ENCODE results near the gene WDR27.

WDR27 gene

DNA sequence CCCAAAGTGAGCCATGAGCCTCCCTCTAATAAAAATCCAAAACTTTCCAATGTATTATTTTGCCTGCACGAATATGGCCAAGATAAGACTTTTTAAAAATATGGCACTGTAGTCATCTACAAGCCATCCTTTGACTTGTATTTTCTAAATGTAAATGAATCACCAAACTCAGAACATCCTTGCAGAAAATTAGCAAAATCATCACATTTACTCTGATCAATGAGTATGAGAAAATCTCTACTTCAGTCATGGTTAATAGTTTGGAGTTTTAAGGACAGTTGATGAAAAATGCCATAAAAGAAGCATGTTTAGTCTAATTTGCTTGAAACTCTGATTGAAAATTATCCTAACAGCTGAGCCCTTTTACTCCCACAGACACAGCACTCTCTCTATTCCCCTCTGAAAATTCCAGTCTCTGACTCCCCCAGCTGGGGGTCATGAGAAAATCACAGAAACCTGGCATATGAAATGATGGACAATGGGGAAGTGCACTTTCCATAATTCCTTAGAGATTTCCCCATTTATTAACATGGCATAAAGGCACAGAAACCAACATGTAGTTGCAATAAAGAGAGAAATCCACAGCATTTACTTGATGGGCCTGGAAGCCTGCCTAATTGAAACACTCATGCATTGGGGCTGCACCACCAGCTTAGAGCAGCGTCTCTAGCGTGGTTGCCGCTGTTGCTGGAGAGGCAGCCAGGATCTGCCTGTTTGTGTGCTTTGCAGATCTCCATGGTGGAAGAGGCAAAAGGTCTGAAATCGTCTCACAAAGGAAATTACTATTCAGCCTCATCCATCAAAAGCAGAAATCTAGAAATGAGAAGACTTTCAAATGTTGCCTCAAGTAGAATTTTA is 214.0 kb downstream of the WDR27 start:
- TF ChIP-seq, protein P1, sequence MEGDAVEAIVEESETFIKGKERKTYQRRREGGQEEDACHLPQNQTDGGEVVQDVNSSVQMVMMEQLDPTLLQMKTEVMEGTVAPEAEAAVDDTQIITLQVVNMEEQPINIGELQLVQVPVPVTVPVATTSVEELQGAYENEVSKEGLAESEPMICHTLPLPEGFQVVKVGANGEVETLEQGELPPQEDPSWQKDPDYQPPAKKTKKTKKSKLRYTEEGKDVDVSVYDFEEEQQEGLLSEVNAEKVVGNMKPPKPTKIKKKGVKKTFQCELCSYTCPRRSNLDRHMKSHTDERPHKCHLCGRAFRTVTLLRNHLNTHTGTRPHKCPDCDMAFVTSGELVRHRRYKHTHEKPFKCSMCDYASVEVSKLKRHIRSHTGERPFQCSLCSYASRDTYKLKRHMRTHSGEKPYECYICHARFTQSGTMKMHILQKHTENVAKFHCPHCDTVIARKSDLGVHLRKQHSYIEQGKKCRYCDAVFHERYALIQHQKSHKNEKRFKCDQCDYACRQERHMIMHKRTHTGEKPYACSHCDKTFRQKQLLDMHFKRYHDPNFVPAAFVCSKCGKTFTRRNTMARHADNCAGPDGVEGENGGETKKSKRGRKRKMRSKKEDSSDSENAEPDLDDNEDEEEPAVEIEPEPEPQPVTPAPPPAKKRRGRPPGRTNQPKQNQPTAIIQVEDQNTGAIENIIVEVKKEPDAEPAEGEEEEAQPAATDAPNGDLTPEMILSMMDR (IDR thresholded peaks at IDR 0.05; ENCODE audit: control insufficient read depth, extremely low read depth, insufficient read depth): no peak
- no peak overlapping the region for H3K4me3 ChIP-seq (ENCODE audit: low read depth, low read length)
- no peak for DNase-seq (ENCODE audit: low read depth)

DNA sequence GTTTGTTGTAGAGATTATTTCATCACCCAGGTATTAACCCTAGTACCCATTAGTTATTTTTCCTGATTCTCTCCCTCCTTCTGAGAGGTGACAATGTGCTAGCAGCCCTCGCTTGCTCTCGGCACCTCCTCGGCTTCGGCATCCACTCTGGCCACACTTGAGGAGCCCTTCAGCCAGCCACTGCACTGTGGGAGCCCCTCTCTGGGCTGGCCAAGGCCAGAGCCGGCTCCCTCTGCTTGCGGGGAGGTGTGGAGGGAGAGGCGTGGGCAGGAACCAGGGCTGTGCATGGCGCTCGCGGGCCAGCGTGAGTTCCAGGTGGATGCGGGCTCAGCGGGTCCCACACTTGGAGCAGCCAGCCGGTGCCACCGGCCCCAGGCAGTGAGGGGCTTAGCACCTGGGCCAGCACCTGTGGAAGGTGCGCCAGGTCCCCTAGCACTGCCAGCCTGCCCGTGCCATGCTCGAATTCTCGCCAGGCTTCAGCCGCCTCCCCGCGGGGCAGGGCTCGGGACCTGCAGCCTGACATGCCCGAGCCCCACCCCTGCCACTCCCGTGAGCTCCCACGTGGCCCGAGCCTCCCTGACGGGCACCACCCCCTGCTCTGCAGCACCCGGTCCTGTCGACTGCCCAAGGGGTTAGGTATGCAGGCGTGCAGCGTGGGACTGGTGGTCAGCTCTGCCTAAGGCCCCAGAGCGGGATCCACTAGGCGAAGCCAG is 221.9 kb downstream of the WDR27 start:
- TF ChIP-seq, protein P1 (IDR thresholded peaks at IDR 0.05; ENCODE audit: control insufficient read depth, extremely low read depth, insufficient read depth): no peak
- no peak for DNase-seq (ENCODE audit: low read depth)

DNA sequence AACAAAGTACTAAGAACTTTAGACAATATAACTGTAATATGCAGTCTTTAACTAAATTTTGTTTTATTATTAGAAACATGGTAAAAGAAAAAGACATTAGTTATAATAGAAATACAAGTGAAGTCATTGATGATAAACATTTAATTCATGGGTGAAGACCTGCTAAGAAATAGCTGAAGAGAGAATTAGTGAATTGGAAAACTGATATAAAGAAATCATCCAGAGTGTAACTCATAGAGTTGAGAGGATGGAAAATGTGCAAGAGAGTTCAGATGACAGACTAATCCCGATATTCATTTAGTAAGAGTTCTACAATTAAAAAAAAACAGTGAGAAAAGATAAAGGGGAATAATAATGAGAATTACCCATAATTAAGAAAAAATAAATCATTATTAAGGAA is 227.5 kb downstream of the WDR27 start:
- no peak for DNase-seq (ENCODE audit: low read depth)
- TF ChIP-seq, protein P1 (IDR thresholded peaks at IDR 0.05; ENCODE audit: control insufficient read depth, extremely low read depth, insufficient read depth): no peak
- no peak overlapping the region for H3K4me3 ChIP-seq (ENCODE audit: low read depth, low read length)

More for the DNA sequence above, 221.9 kb downstream of the WDR27 start:
- no peak overlapping the region for H3K4me3 ChIP-seq (ENCODE audit: low read depth, low read length)

DNA sequence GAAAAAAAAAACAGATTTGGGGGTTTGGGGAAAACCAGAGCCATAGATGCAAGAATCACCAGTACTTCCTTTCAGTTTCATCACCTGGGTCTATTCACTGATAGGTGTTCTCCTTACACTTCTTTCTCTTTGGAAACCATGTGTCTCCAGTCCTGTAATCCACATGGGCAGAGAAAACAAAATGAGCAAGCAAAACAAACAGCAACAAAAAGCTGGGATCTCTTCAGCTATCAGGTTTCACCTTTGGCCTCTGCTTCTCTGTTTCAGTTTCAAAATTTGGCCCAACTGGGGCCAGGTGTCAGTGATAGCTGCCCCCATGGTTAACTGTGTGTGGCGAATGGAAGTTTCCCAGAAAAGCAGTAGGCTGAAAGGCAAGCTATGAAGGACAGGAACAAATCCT is 228.2 kb downstream of the WDR27 start:
- DNase-seq (ENCODE audit: low read depth): no peak
- TF ChIP-seq, protein P1 (IDR thresholded peaks at IDR 0.05; ENCODE audit: control insufficient read depth, extremely low read depth, insufficient read depth): no peak
- no peak overlapping the region for H3K4me3 ChIP-seq (ENCODE audit: low read depth, low read length)

DNA sequence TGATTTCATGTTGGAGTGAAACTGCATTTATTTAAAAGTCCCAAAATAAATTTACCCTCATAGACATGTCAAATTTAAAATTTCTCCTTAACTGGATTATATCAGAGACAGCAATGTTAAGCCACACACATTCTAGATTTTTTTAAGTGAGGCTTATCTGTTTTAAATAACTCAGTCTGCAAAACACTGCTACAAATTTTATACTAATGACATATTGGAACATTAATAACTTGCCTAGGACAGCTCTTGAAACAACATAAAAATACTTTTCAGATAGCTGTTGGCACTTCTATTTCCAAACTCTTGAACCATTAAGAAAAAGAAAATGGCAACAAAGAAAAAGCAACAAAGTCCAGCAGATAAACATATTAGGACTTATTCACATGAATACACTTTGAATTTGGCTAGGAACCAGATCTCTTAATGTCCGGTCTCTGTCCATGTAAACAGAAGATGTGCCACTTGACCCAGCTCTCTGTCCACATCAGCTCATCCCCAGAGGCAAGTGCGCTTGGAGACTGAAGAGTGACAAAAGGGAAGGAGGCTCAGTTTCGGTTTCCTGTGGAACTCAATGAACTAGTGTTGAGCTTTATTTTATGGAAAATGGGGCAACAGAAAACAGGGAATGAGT is 228.9 kb downstream of the WDR27 start:
- DNase-seq (ENCODE audit: low read depth): no peak
- TF ChIP-seq, protein P1 (IDR thresholded peaks at IDR 0.05; ENCODE audit: control insufficient read depth, extremely low read depth, insufficient read depth): no peak
- no peak overlapping the region for H3K4me3 ChIP-seq (ENCODE audit: low read depth, low read length)

DNA sequence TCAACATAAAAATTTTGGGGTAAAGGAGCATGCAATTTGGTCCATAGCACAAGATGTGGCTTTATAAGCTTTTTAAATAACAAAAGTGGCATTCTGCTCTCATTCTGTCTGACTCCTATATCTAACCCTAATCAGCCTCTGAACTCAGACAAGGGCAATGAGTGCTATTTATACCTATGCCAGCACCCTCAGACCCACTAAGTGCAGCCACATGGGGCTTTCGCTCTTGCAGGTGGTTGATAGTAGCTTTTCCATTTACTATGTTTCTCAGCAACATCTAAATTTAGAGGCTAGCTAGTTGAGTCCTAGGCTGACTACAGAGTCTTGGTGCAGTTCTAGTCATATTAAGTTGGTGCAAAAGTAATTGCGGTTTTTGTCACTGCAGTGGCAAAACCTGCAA is 231.0 kb downstream of the WDR27 start:
- no peak overlapping the region for H3K4me3 ChIP-seq (ENCODE audit: low read depth, low read length)
- TF ChIP-seq, protein P1 (IDR thresholded peaks at IDR 0.05; ENCODE audit: control insufficient read depth, extremely low read depth, insufficient read depth): no peak
- no peak for DNase-seq (ENCODE audit: low read depth)
